Measurements from ENCODE around the gene SERTM1. TPM values are rescaled to one million over a fixed set of nuclear protein-coding genes. Genes with fewer than 3 reads are reported as not detected.

The SERTM1 gene
- total RNA-seq (2014; rRNA removed; shearing (Covaris generic)): not detected in 2 replicates

DNA sequence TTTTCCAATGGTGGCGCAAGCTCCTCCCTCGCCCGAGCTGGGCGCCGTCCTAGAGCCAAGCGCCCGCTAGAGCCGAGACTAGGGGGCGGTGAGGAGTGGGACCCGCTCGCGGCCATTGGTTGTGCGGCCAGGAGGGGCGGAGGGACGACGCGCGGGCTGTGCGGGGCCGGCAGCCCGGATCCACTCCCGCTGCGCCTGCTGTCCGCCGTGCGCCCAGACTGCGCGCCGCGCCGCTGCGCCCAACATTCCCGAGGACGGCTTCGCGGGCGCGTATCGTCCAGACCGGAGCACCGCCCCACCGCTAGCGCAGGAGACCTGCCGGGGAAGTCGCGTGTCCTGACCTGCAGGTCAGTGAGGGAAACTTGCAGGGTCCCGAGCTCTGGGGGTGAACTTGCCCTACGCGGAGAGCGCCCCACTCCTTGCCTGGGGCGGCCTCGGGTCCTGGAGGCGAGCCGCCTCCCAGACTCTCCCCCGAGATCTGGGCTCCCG is at the start of gene SERTM1:
Gene SERTM1, plus strand, starts transcription at position 183 of the 489 bp plus-strand sequence. CDS start 21,059 bp downstream, outside the sequence.
- no peak for DNase-seq (ENCODE audit: low spot score)
- in situ Hi-C loops (cut with HindIII; ENCODE audit: low sequenced_read_pairs): no loop called here

- in situ Hi-C loops (cut with HindIII; ENCODE audit: low sequenced_read_pairs): no loop called here
- no peak for DNase-seq (ENCODE audit: low spot score)
These were observed 45.3 kb upstream of the SERTM1 start for GRCh38 chr13:36628377-36629056.

GRCh38 chr13:36629057-36629385 is 44.8 kb upstream of the SERTM1 start:
- in situ Hi-C loops (cut with HindIII; ENCODE audit: low sequenced_read_pairs): no loop called here
- DNase-seq (ENCODE audit: low spot score): no peak

GRCh38 chr13:36630181-36630803 is 43.5 kb upstream of the SERTM1 start:
- in situ Hi-C loops (cut with HindIII; ENCODE audit: low sequenced_read_pairs): no loop called here
- no peak for DNase-seq (ENCODE audit: low spot score)

DNA sequence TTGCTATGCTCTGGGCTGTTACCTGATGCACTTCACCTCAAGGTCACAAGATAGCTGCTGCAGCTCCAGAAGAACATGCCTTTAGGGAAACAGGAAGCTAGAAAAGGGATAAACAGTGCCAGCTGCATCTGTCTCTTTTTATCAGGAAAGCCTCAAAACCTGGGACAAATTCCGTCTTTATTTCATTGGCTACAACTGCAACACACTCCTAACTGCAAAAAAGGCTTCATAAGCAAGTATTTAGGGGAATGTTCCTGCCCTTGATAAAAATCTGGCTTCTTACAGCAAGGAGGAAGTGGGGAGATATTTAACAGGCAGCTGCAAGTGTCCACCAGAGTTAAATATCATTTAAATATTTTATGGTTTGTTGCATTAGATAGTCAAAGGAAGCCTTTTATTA is 34.2 kb upstream of the SERTM1 start:
- in situ Hi-C loops (cut with HindIII; ENCODE audit: low sequenced_read_pairs): no loop called here
- DNase-seq (ENCODE audit: low spot score): no peak

- DNase-seq (ENCODE audit: low spot score): no peak
- in situ Hi-C loops (cut with HindIII; ENCODE audit: low sequenced_read_pairs): no loop called here
These were observed 23.2 kb upstream of the SERTM1 start for GRCh38 chr13:36650611-36651010.

- no peak for DNase-seq (ENCODE audit: low spot score)
- in situ Hi-C loops (cut with HindIII; ENCODE audit: low sequenced_read_pairs): no loop called here
These were observed 8.2 kb upstream of the SERTM1 start for GRCh38 chr13:36665630-36666029.

DNA sequence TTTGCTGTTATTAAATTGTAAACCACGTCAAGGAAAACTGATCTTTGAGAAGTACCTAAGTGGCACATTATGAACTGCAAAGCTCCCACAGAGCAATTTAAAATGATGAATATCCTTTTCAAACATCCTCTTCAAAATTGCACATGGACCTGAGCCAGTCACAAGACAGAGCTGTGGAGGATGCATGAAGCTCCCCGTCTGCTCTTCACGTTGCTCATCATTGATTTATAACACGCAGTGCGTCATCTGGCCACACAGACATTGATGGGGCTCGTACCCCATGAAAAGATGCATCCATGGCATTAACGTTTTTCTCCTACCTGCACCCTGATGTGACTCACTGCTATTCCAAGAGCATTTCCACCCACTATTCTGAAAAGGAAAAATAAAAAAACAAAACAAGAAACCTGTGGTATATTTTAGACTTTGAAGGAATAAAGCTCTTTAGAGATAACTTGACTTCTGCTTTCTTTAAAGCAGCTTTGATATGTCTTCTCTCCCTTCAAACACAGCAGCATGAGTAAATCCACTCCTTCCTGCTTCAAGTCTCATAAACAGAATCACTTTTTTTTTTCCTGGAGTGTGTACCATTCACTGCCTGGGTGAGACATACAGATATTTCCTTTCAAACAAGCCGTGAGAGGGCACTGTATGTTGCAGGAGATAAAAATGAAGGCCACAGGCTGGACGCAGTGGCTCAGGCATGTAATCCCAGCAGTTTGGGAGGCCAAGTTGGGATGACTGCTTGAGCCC is 7.2 kb upstream of the SERTM1 start:
- DNase-seq (ENCODE audit: low spot score): no peak
- in situ Hi-C loops (cut with HindIII; ENCODE audit: low sequenced_read_pairs): no loop called here

- DNase-seq (ENCODE audit: low spot score): no peak
- in situ Hi-C loops (cut with HindIII; ENCODE audit: low sequenced_read_pairs): no loop called here
These were observed 5.5 kb upstream of the SERTM1 start for GRCh38 chr13:36668316-36668715.

- in situ Hi-C loops (cut with HindIII; ENCODE audit: low sequenced_read_pairs): no loop called here
- no peak for DNase-seq (ENCODE audit: low spot score)
These were observed 468 bp upstream of the SERTM1 start for GRCh38 chr13:36673352-36673751.

DNA sequence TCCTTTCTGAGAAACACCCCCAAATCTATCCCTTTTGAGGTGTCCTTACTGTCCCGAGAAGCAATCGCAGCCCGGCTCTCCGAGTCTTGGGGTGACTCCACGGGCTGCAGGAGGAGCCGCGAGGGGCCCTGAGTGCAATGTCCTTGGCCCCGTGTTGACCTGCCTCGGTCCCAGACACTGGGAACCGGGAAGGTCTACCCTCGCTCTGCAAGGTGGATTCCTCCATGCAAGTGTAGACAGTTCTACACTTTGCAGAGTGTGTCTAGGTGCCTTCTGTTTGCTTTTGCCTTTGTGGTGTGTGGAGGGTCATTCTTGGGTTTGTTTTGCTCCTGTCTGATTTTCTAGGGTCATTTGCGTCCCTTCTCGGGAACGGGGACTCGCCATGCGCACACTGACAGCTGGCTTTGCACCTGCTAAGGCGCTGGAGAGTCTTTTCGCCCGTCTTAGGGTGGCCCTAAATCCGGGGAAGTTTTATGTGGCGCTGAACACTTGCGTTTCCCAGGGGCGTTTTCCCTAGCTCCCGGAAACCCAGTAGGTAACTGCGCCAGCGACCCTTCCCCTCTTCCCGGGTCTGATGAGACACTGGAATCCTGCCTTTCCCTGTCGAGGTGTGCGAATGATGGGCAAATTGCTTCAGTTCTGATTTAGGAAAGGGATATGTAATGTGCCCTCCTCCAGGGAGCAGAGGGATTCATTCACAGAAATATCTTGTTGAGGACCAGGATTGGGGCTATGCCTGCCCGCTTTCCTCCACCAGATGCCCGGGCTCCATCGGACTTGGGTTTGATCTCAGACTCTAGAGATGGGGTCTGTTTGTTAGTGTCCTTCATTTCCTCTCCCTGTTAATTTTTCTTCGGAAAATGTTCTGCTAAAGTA is 755 bp downstream of the SERTM1 start:
- DNase-seq (ENCODE audit: low spot score): no peak
- in situ Hi-C loops (cut with HindIII; ENCODE audit: low sequenced_read_pairs): no loop called here

DNA sequence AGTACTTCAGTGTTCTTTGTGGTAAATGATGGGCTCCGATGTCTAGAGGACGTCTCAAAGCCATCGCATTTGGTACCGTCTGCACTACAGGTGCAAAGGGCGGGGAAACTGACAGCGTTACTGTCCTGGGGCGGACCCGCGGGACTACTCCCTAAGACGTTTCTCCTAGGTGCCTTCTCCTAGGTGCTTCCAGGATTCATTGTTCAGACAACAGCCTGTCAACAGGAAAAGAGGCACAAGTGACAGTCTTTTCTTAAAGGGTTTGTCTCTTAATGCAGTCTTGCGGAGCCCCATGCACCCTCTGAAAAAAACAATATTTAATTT is 1.4 kb downstream of the SERTM1 start:
- DNase-seq (ENCODE audit: low spot score): no peak
- in situ Hi-C loops (cut with HindIII; ENCODE audit: low sequenced_read_pairs): no loop called here

- DNase-seq (ENCODE audit: low spot score): no peak
- in situ Hi-C loops (cut with HindIII; ENCODE audit: low sequenced_read_pairs): no loop called here
These were observed 7.1 kb downstream of the SERTM1 start for GRCh38 chr13:36680913-36681312.

GRCh38 chr13:36681894-36682624 is 8.2 kb downstream of the SERTM1 start:
- in situ Hi-C loops (cut with HindIII; ENCODE audit: low sequenced_read_pairs): no loop called here
- no peak for DNase-seq (ENCODE audit: low spot score)

DNA sequence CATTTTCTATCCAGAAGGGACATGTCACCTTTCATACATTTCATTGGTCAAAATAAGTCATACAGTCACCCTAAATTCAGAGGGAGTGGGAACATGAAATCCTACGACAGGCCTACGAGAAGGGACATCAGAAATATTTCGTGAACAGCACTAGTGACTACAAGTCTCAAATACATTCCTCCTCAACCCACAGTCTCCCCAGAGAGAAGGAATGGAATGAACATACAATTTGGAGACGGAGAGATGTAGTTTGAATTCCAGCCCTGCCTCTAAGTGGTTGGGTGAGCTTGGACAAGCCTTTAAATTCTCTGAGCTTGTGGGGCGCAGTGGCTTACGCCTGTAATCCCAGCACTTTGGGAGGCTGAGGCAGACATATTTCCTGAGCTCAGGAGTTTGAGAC is 9.9 kb downstream of the SERTM1 start:
- in situ Hi-C loops (cut with HindIII; ENCODE audit: low sequenced_read_pairs): no loop called here
- no peak for DNase-seq (ENCODE audit: low spot score)

DNA sequence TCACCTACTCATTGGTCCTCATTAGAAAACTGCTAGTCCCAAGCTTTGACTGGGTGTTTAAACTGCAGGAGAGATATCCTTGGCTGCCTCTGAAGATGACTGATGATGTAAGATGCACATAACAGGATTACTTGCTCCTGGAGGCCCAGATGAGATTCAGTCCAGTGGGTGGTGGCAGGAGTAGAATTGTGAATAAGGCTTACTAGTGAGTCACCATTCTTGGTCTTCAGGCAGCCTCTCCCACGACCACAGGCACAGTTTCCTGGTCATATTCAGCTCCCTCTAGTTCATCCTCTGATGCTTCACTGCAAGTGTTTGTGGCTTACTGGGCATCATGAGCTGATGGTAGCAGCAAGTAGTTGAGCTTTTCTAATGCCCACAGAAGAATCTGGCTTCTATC is 12.1 kb downstream of the SERTM1 start:
- in situ Hi-C loops (cut with HindIII; ENCODE audit: low sequenced_read_pairs): no loop called here
- DNase-seq (ENCODE audit: low spot score): no peak

DNA sequence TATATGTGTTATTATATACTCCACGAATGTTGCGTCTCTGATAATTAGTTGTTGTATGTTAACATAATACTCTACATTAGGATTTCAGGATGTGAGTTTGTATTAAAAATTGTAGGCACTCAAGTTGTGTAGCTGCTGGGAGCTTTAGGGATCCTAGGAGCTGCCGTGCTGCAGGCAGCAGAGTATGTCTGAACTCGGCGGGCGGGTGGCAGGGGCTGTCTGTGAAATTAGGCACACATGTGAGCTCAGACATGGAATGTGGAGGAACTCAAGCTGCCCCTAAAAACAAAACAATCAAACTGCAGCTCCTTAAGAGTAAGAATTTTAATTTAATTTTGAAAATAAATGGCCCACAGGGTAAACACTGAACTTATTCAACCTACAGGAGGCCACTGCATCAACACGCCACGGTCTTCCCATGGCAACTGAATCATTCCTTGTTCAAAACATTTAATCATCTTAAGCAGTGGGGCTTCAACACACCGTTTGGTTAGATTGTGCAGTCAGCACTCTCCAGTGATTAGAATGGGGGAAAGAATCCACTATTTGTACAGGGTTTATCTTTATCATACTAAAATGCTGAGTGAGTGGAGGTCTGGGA is 22.7 kb downstream of the SERTM1 start:
- DNase-seq (ENCODE audit: low spot score): no peak
- in situ Hi-C loops (cut with HindIII; ENCODE audit: low sequenced_read_pairs): no loop called here

GRCh38 chr13:36700170-36700569 is 26.4 kb downstream of the SERTM1 start:
- DNase-seq (ENCODE audit: low spot score): no peak
- in situ Hi-C loops (cut with HindIII; ENCODE audit: low sequenced_read_pairs): no loop called here

DNA sequence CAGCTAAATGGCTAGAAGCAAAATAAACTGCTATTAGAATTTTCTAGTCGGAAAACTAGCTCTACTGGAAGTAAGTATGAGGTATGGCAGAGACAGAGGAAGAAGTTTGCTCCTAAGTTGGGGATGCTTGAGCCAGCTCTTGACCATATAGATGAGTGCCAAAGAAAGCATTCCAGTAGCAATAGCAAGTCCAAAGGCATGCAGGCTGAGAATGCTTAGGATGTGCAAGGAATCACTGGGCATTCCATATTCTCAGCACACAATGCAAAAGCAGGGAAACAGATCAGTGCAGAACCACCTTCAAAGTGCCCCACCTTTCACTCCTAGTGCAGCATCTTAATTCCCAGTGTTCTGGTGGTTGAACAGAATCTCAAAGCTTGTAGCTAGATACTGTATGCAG is 32.9 kb downstream of the SERTM1 start:
- in situ Hi-C loops (cut with HindIII; ENCODE audit: low sequenced_read_pairs): no loop called here
- DNase-seq (ENCODE audit: low spot score): no peak

Data from G401 (cell line).